GM21825 (cell line): ENCODE data around the gene RHBG.

Experiments used
- ATAC-seq: cut with Tn5 transposase; IDR thresholded peaks from one replicate; pipeline ENCODE4 v1.9.1; 2021; ENCODE audit warnings: mild to moderate bottlenecking, moderate library complexity; ENCODE audit not compliant: unreplicated experiment

Gene RHBG

GRCh38 chr1:156422602-156423091, 53.6 kb downstream of the RHBG start:
- no peak for ATAC-seq

DNA sequence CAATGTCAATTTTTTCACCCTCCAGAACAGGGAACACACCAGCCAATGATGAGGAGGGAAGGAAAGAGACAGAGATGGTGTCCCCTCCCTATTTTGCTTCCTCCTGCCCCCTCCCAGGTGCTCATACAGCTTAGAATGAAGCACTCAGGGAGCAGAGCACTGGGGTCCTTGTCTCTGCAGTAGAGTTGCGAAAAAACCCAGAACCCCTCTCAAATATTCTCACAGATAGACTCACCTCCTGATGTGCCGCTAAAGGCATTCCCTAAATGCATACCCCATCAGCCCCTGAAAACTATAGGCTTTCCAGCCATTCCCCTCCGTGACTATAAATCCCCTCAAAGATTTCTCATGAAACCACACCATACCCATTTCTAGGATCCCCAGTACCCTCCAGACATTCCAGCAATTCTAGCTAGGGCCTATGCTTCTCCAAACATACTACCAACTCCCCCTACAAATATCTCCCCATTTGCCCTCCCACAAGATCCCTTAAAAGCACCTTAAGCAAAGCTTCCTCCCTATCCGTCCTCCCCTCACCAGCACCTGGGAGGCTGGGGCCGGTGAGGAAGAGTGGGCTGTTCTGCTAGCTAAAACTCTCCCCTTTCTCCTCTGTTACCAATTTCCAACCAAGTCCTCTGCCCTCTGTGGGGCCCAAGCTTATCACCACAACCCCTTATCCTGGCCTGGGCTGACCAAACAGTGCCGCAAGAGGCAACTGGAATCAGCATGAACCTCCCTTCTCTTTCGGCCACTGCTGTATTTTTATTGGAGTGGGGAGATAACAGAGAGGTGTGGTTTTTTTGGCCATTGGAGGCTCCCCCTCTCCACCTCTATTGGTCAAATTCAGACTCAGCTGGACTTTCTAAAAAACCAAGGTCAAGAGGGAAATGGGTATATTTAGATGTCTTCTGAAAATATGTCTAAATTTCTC, 54.7 kb downstream of the RHBG start:
- no peak for ATAC-seq

GRCh38 chr1:156424806-156425432, 55.9 kb downstream of the RHBG start:
- ATAC-seq: no peak

- ATAC-seq: no peak
These were observed 56.9 kb downstream of the RHBG start for GRCh38 chr1:156425943-156426342.

DNA sequence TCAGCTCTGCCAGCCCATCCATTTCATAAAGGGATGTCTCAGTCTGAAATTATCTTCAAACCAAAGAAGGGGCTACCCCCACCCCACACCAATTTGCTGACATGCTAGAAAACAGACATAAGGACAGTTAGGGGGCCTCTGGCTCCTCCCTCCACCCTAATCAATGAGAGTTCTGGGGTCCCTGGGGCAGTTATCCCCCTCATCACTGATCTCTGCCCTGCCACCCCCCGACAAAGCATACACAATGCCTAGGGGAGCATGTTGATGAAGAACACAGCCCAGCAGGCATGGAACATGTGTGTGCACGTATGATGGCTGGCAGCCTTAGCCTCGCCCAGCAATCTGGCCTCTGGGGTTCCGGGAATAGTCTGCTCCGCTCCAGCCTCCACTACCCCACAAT, 58.9 kb downstream of the RHBG start:
- no peak for ATAC-seq

GRCh38 chr1:156428746-156429288, 59.8 kb downstream of the RHBG start:
- ATAC-seq: no peak

- ATAC-seq: no peak
These were observed 60.5 kb downstream of the RHBG start for GRCh38 chr1:156429313-156430060.

- ATAC-seq: no peak
These were observed 61.3 kb downstream of the RHBG start for GRCh38 chr1:156430303-156430702.

DNA sequence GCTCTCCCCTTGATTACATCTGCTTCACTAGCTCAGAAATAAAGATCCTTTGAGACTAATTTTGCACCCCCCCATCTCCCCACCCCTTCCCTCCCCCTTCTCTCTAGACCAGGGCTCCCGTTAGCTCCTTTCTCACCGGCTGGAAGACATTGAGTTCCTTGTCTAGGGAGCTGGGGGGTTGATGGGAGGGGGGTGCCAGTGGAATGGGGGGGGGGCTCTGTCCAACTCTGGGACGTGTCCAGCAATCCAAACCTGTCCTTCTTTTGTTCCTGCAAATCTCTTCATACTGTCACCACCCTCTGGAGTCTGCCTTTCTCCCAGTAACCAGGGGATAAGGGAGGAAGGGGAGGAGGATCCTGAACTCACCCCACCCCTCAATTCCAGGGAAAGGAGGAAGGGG, 61.9 kb downstream of the RHBG start:
- ATAC-seq: no peak

GRCh38 chr1:156431366-156431765, 62.4 kb downstream of the RHBG start:
- no peak for ATAC-seq

DNA sequence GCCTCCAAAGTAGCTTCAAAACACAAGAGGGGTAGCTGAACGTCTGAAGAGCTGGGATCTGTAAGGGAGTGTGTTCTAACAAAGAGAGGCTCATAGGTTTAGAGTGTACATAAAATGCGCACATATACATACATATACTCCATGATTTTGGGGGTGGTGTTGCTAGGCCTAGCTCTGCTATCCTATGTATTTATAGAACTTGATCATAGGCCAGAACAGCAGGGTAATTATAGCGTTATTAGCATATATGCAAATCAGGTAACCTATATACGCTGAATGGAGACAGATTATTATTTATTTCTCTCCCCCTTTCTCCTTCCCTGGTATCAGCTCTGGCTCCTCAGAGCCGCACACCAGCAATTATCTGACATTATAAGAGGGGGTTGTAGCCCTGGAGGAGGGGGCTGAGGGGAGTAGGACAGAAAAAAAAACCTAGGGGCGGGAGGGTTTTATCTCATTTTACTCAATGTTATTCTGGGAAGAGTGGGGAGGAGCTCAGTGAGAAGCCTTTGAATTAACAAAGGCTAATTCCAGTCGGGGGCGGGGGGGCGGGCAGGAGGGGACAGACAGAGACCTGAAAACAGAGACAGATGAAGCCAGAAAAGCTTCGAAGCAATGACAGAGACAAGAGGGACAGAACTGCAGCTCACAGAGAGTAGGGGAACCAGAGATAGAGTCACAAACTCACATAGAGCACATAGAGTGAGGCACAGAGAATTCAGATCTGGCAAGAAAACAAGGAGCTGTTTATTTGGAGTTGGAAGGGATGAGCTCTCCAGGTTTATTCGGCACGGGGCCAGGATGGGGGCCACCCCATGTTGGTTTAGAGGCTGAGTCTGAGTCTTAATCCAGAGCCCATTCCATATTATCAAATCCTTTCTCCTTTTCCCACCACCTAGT, 63.0 kb downstream of the RHBG start:
- no peak for ATAC-seq

GRCh38 chr1:156432669-156433018, 63.6 kb downstream of the RHBG start:
- no peak for ATAC-seq

DNA sequence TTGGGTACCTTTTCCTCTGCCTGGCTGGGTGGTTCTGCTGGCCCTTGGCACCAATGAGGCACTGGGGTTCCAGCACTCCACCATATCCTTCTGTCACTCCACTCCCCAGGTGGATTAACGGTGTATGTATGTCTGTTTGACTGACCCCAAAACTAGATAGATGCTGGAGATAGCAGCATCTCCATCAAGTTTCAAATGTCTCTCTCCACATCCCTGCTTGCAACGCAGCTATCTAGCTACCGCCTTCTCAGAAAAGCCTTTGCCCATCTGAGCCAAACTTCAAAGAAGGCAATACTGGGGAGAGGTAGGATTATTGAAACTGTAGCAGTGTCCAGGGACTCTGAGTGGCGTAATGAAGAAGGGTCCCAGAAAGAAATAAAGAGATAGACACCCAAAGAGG, 64.0 kb downstream of the RHBG start:
- no peak for ATAC-seq

GRCh38 chr1:156433602-156434001, 64.6 kb downstream of the RHBG start:
- no peak for ATAC-seq
